Activated CD4-positive, alpha-beta T cell treated with anti-CD3 and anti-CD28 coated beads, Interleukin-2, Interleukin-6, amounts not matched to agents 100 ng/mL and 50 ng/mL, durations not matched to agents 16 hours and 8 hours (primary cell): Measurements from ENCODE around the gene SLC8A3.

Experiments
- DNase-seq: peaks from one replicate; pipeline ENCODE4 v3.0.0-alpha.2; 2020

Gene SLC8A3

DNA sequence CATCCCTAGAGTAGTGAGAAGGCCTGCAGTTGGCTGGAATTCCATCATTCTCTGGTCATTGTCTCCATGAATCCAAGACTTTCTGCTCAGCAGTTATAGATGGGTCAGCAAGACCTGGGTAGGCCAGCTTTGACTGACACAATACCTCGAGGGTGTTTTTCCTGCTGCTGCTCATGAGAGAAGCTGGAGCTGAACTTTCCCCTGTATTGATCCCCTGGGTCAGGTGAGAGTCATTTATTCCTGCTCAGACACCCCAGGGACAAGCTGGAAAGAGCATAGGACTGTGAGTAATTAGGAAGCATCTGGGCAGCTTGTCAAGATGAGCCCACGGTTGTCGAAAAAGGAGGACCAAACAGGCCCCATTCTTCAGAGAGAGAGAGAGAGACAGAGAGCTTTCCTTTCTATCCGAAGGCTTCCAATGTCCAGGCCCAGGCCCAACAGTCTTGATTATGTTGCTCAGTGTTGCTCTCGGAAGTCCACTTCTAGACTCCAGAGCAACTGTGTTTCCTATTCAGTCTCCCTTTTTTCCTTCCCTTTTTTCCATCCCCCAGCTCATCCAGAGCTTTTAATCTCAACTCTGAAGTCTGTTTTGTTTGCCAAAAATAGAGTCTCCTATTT is 131.1 kb downstream of the SLC8A3 start:
- DNase-seq: no peak

- peak; percentile 13 for DNase-seq
These were observed 135.8 kb downstream of the SLC8A3 start for GRCh38 chr14:70052990-70053389.

DNA sequence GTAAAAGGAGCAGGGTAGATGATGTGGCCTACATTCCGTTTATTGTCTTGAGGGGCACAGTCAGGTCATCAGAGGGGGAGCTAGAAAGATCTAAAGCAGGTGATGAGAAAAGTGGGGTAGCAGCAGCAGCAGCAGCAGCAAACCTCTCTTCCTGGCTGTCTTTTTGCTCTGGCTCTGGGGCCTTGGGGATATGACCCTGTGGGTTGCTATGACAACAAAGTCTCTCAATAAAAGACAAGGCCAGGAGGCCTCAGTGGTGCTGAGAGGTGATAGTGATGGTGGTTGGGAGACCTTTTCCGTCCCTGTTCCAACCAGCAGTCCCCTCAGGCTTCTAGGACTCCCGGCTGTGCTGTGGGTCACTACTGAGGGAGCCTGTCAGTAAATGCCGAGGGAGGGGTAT is 138.6 kb downstream of the SLC8A3 start:
- DNase-seq: no peak

GRCh38 chr14:70049605-70050004 is 139.1 kb downstream of the SLC8A3 start:
- no peak for DNase-seq

GRCh38 chr14:70048313-70048654 is 140.5 kb downstream of the SLC8A3 start:
- no peak for DNase-seq

DNA sequence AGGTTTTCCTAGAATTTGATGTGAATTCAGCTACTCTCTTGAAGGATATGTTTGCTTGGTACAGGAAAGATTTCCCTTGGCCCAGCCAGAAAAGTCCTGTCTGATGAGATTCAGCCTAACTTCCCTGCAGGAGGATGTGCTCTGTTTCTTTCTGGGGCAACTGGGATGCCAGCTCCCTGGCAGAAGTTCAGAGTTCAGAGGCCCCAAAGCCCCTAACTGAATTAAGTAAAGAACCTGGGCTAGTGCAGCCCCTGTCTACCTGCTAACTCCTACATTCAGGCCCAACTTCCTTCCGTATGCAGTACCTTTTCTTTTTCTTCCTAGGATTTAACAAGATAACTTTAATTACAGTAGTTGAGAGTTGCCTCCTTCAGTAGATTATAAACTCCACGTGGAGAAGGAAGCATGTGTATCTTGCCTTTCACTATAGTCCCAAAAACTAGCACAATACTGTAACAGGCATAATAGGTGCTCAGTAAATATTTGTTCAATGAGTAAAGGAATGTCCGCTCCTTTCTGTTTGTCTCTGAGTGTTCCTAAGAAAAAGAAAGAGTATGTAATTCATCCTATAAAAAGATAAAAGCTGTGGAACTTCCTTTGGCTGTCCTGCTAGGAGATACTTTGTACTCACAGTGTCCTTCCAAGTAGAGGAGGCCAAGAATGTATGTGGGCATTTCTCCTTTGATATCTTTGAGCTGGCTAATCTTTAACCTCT is 141.0 kb downstream of the SLC8A3 start:
- no peak for DNase-seq

- DNase-seq: no peak
These were observed 142.8 kb downstream of the SLC8A3 start for GRCh38 chr14:70045844-70046535.

DNA sequence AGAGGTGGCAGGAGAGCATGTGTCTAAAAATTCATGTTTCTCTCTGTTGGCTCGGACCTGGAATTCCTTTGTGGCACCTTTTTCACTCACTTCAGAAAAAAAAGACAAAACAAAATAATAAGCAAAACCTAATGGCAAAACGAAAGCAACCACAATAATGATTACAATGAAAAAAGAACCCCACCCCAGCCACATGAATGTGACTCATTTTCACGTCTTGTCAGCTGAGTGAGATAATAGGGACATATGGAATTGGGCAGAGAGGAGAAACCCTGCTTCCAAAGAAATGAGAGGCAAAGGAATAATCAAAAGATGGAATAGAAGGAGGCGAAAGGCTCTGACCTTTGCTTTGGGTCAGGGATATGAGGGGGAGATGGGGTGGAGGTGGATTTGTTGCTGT is 143.4 kb downstream of the SLC8A3 start:
- no peak for DNase-seq

DNA sequence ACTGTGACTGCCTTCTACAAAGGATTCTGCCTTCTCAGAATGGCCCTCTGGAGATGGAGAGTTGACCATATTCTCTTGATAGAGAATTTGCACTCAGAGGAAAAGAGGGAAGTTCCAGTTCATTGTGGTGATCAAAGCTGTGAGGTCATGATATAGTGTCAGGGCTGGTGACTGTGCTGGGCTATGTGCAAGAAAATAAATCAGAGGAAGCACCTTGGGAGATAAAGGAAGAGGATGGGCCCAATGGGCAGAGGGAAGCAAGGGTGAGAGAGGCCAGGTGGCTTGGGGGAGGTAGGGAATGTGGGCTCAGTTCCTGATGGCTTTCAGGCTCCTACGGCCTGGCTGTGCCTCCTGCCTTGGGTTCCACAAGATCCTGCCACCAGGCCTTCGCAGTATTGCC is 145.8 kb downstream of the SLC8A3 start:
- DNase-seq: no peak

- no peak for DNase-seq
These were observed 152.1 kb downstream of the SLC8A3 start for GRCh38 chr14:70036665-70037064.

DNA sequence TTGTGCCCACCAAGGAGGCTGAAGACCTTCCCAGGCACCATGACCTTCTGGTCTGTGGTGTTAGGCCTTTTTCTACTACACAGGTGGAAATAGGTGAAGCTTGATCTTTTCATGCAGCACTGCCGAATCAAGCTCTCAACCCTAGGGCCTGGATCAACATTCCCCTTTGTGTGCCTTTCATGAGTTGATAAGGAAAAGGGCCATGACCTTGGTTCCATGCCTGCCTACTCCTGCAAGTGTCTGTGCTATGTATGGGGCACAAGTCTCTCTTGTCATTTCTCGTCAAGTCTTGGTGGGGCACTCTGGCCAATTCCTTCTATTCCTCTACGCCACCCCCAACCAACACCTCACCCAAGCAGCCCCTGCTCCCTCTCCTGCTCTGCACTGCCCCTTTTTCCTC is 154.5 kb downstream of the SLC8A3 start:
- DNase-seq: no peak

DNA sequence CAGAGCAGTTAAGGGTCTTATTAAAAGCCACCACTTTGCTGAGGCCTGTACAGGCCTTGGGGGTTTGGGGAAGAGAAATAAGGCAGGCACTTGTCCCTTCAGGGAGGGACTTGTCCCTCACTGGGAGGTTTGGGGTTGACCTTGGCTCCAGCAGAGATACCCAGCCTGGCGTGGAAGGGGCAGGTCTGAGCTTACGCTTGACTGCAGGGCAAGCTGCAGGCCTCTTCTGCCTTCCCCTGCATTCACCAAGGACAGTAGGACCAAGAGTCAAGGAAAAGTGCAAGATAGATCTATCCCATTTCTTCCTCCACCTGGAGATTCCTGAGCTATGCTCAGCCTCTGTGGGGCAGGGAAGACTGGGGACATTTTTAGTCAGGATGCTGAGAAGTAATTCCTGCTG is 155.2 kb downstream of the SLC8A3 start:
- no peak for DNase-seq

DNA sequence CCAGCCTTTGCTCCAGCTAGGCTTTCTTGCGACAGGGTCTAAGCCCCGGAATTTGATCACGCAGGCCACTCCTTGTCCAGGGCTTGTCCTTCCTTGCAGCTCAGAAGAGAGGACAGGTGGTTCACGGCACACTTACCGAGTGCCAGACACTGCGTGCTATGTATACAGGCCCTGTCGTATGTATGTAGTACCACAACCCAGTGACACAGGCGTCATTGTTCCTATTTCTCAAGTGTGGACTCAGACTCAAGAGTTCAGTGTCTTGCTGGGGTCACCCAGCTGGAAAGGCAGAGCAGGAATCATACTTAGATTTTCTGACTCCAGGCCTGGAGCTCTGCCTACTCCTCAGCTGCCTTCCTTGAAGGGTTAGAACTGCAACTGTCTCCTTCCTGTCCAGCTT is 155.6 kb downstream of the SLC8A3 start:
- DNase-seq: no peak

- no peak for DNase-seq
These were observed 156.3 kb downstream of the SLC8A3 start for GRCh38 chr14:70032447-70032846.

DNA sequence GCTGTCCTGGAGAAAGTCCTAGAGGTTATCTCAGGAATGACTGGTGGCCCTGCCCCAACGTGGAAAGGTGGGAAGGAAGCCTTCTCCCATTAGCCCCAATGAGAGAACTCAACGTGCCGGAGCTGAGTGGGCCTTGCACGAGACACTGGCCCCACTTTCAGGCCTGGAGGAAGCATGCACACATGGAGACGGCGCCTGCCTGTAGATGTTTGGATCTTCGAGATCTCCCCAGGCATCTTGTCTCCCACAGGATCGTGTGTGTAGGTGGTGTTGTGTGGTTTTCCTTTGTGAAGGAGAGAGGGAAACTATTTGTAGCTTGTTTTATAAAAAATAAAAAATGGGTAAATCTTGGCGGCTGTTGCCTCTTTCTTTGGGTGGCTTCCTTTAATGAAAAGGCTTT is 156.7 kb downstream of the SLC8A3 start:
- no peak for DNase-seq

DNA sequence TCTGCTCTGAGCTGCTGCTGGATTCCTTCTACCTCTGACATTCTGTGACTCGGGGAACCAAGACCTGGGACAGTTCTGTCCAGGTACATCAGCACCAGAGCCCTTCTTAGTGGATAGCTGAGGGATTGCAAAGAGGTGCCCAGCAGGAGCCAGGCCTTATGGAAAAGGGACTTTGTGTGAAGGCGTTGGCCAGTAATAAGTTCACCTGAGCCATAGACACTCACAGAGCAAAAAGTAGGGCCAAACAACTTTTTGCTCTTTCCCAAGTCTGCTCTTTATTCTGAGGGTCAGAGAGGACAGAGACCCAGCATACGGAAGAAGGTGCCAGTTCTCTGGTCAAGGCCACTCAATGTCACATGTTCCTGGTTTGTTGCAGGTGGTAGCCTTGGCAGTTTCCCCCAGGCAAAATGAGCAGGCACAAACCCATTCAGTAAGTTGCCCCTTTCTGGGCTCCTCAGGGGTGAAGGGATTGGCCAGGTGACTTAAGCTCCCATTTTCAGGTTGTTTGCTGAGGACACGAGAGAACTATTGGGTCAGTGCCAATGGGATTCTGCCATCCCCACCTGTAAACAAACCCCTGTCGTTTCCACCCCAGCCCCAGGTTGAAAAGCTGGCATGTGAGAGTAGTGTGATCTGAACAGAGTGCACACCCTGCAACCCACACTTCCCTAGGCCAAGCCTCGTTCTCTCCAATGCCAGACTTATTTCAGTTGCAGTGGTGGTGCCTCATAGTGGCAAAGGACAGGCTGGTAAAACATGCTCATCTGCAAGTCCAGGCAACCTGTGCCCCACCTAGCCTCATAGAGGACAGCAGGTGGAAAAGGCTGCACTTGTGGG is 159.2 kb downstream of the SLC8A3 start:
- no peak for DNase-seq

GRCh38 chr14:70027785-70028428 is 160.8 kb downstream of the SLC8A3 start:
- peak; percentile 79 for DNase-seq

DNA sequence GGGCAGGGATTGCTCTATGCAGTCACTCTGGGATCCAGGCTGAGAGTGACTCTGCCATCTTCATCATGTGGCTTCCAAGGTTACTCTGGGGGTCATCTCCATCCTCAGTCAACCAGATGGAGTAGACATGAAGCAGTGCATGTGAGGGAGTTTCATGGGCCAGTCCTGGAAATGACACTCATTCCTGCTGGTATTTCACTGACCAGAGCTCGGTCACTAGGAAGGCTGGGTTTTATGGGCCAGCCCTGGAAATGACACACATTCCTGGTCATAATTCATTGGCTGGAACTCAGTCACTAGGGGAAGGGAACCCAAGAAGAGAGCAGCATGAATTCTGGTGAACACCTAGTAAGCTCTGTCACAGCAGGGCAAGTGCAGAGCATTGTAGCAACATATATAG is 164.9 kb downstream of the SLC8A3 start:
- DNase-seq: no peak

GRCh38 chr14:70022771-70023445 is 165.8 kb downstream of the SLC8A3 start:
- DNase-seq: no peak

DNA sequence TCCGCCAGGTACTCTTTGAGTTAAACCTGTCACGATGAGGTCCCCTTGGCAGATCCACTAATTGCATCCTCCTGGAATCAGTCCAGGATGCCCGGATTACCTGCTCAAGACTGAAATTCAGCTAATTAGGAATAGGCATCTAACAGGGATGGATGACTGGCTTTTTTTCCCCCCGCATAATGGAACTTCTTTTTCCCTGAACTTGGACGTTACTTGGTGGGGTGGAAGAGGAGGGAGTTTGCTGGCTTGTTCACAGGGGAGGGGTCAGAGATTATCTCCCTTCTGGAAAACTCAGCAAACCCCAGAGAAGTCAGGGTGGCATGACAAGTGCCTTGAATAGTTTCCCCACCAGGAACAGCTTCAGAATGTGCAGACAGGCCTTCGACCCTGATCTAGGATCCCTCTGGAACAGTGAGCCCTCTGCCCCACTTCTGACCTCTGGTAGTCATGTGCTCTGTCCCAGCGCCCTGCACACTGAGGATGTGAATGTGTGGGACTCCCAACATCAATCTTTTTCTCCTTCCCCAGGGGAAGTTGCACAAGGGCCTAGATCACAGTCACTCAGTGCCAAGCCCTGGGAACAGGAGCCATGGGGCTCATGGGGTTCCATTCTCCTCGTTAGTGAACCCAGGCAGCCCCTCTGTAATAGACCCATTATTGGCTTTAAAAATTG is 167.1 kb downstream of the SLC8A3 start:
- no peak for DNase-seq

GRCh38 chr14:70020352-70021170 is 168.2 kb downstream of the SLC8A3 start:
- DNase-seq: no peak
